ENCODE results near the gene PTPRK. TPM values are rescaled to one million over a fixed set of nuclear protein-coding genes. Genes with fewer than 3 reads are reported as not detected.

The PTPRK gene
- total RNA-seq, 2 donors from 2014 or later = 94.1 to 117 TPM

GRCh38 chr6:128239146-128239545 lies 281.3 kb downstream of the PTPRK start:
- no peak overlapping the region for H3K4me3 ChIP-seq
- TF ChIP-seq, protein P1, sequence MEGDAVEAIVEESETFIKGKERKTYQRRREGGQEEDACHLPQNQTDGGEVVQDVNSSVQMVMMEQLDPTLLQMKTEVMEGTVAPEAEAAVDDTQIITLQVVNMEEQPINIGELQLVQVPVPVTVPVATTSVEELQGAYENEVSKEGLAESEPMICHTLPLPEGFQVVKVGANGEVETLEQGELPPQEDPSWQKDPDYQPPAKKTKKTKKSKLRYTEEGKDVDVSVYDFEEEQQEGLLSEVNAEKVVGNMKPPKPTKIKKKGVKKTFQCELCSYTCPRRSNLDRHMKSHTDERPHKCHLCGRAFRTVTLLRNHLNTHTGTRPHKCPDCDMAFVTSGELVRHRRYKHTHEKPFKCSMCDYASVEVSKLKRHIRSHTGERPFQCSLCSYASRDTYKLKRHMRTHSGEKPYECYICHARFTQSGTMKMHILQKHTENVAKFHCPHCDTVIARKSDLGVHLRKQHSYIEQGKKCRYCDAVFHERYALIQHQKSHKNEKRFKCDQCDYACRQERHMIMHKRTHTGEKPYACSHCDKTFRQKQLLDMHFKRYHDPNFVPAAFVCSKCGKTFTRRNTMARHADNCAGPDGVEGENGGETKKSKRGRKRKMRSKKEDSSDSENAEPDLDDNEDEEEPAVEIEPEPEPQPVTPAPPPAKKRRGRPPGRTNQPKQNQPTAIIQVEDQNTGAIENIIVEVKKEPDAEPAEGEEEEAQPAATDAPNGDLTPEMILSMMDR (IDR thresholded peaks at IDR 0.05) = no peak
- no peak overlapping the region for H3K27ac ChIP-seq
- no peaks in the 10 kb centered on the region for H3K27me3 ChIP-seq
- no peaks in the 10 kb centered on the region for H3K36me3 ChIP-seq
- H3K9me3 ChIP-seq = no peaks in the 10 kb centered on the region
- DNase-seq = no peak
- H3K4me1 ChIP-seq = no peaks in the 10 kb centered on the region
- intact Hi-C loops (cut with DNase I) = no loop called here
- no peak overlapping the region for H3K9ac ChIP-seq (ENCODE audit: low read depth in 2 of 2, low read length in 2 of 2)

- no peaks in the 10 kb centered on the region for H3K9me3 ChIP-seq
- no peak overlapping the region for H3K27ac ChIP-seq
- H3K4me3 ChIP-seq = no peak overlapping the region
- no peaks in the 10 kb centered on the region for H3K36me3 ChIP-seq
- intact Hi-C loops (cut with DNase I) = no loop called here
- H3K27me3 ChIP-seq = no peaks in the 10 kb centered on the region
- no peak for DNase-seq
- H3K4me1 ChIP-seq = no peaks in the 10 kb centered on the region
- TF ChIP-seq, protein P1 (IDR thresholded peaks at IDR 0.05) = no peak
- no peak overlapping the region for H3K9ac ChIP-seq (ENCODE audit: low read depth in 2 of 2, low read length in 2 of 2)
Measured at GRCh38 chr6:128238225-128238624, 282.2 kb downstream of the PTPRK start.

DNA sequence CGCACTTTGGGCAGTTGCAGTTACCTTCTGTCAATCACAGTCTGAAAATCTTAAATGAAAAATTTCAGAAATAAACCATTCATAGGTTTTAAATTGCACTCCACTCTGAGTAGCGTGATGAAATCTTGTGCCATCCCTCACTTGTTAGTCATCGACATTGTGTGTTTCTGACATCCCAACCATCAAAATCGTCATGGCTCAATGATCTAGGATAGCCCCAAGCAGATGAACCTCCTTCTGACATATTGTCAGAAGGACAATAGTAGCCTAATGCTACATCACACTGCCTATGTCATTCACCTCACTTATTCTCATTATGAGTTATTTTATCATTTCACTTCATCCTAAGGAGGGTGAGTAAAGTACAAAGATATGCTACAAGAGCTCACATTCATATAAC lies 284.8 kb downstream of the PTPRK start:
- intact Hi-C loops (cut with DNase I) = no loop called here
- TF ChIP-seq, protein P1 (IDR thresholded peaks at IDR 0.05) = no peak
- Histone ChIP-seq H3K27ac (no peak overlapping the region), H3K27me3 (no peaks in the 10 kb centered on the region), H3K4me3 (no peak overlapping the region), H3K9me3 (no peaks in the 10 kb centered on the region), H3K4me1 (no peaks in the 10 kb centered on the region), H3K36me3 (no peaks in the 10 kb centered on the region), H3K9ac (ENCODE audit: low read depth in 2 of 2, low read length in 2 of 2) (no peak overlapping the region)
- DNase-seq = no peak

DNA sequence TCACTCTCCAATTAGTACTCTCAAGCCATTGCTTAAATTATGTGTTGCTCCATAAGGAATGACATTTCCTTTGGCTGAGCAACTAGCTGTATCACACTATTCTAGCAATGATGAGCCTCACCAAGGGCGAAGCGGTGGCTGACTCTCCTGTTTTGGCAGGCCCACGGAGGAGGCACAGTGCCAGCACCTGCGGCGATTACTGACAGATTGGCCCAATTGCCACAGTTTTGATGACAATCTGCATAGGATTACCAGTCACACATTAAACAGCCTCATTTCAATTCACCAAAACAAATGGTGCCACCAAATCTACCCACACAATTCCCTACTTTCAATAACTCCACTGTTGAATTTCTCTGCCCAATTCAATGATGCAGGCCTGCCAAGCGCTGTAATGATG lies 286.9 kb downstream of the PTPRK start:
- Histone ChIP-seq H3K36me3 (no peaks in the 10 kb centered on the region), H3K27ac (no peak overlapping the region), H3K9me3 (no peaks in the 10 kb centered on the region), H3K4me3 (no peak overlapping the region), H3K4me1 (no peaks in the 10 kb centered on the region), H3K27me3 (no peaks in the 10 kb centered on the region), H3K9ac (ENCODE audit: low read depth in 2 of 2, low read length in 2 of 2) (no peak overlapping the region)
- DNase-seq = no peak
- TF ChIP-seq, protein P1 (IDR thresholded peaks at IDR 0.05) = no peak
- intact Hi-C loops (cut with DNase I) = no loop called here

GRCh38 chr6:128230267-128230989 lies 290.0 kb downstream of the PTPRK start:
- H3K4me3 ChIP-seq = no peak overlapping the region
- TF ChIP-seq, protein P1 (IDR thresholded peaks at IDR 0.05) = no peak
- H3K27ac ChIP-seq = no peak overlapping the region
- no peaks in the 10 kb centered on the region for H3K27me3 ChIP-seq
- intact Hi-C loops (cut with DNase I) = no loop called here
- no peaks in the 10 kb centered on the region for H3K36me3 ChIP-seq
- H3K9me3 ChIP-seq = no peaks in the 10 kb centered on the region
- no peaks in the 10 kb centered on the region for H3K4me1 ChIP-seq
- DNase-seq = no peak
- H3K9ac ChIP-seq (ENCODE audit: low read depth in 2 of 2, low read length in 2 of 2) = no peak overlapping the region

Measured in colonic mucosa (tissue), 4 donors.